ENCODE data around the gene CDS1. TPM values are rescaled to one million over a fixed set of nuclear protein-coding genes. Genes with fewer than 3 reads are reported as not detected.

Gene CDS1
- total and polyA plus RNA-seq, 2 of the 8 experiments (the other 6 are each of a cell fraction or from before 2014, with no cell fraction given) = 8.7 to 13.9 TPM

GRCh38 chr4:84631573-84631972 lies 48.6 kb downstream of the CDS1 start:
- H2BK20ac ChIP-seq (ENCODE audit: low read length) = no peak overlapping the region
- no peak overlapping the region for H2BK12ac ChIP-seq (ENCODE audit: low read depth, low read length)

More at GRCh38 chr4:84631573-84631972, 48.6 kb downstream of the CDS1 start:
- Histone ChIP-seq H4K8ac (ENCODE audit: extremely low read depth, insufficient read depth, low read length) (no peak overlapping the region), H3K23me2 (ENCODE audit: low read depth, low read length) (no peaks in the 10 kb centered on the region), H3K18ac (ENCODE audit: extremely low read depth, low read length) (no peak overlapping the region), H3K4ac (replicated peaks; ENCODE audit: insufficient read length, low read depth, low read length) (no peak overlapping the region), H2AK5ac (ENCODE audit: low read depth, low read length) (no peak overlapping the region), H3K23ac (ENCODE audit: insufficient read length) (no peak overlapping the region), H2BK15ac (ENCODE audit: low read length) (no peak overlapping the region), H3K27me3 (replicated peaks in 1 of 4; ENCODE audit: control insufficient read depth in 3 of 4, extremely low read depth in 1 of 4, insufficient read depth in 3 of 4, low read length in 3 of 4) (no peaks in the 10 kb centered on the region; a peak in 1 of 7 replicates), H2AFZ (ENCODE audit: low read length) (no peak overlapping the region), H3K9me3 (ENCODE audit: insufficient read depth in 2 of 2, low read depth in 1 of 2, low read length in 1 of 2) (no peaks in the 10 kb centered on the region), H3K4me3 (ENCODE audit: extremely low read depth in 1 of 4, insufficient read depth in 2 of 4, low read depth in 3 of 4, low read length in 4 of 4) (no peak overlapping the region), H4K91ac (replicated peaks; ENCODE audit: insufficient read length, low read length) (no peak overlapping the region), H3K4me1 (replicated peaks in 1 of 4; ENCODE audit: control insufficient read depth in 3 of 4, insufficient read depth in 4 of 4, low read length in 3 of 4) (no peaks in the 10 kb centered on the region), H4K5ac (ENCODE audit: insufficient read length, low read depth, low read length) (no peak overlapping the region), H3K79me2 (ENCODE audit: control insufficient read depth in 1 of 2, insufficient read depth in 2 of 2, low read length in 2 of 2) (no peaks in the 10 kb centered on the region), H2BK120ac (replicated peaks; ENCODE audit: low read depth, low read length) (no peak overlapping the region), H2BK5ac (ENCODE audit: low read depth, low read length) (no peak overlapping the region), H4K20me1 (replicated peaks in 1 of 2; ENCODE audit: control insufficient read depth in 1 of 2, insufficient read depth in 2 of 2, low read length in 2 of 2) (no peaks in the 10 kb centered on the region), H3K27ac (ENCODE audit: low read depth, low read length) (no peak overlapping the region), H3K14ac (ENCODE audit: insufficient read length) (no peak overlapping the region), H3K36me3 (ENCODE audit: control insufficient read depth in 2 of 4, insufficient read depth in 4 of 4, low read length in 3 of 4) (no peaks in the 10 kb centered on the region; a peak in 2 of 8 replicates), H3K79me1 (ENCODE audit: low read depth, low read length) (no peaks in the 10 kb centered on the region), H3K9ac (replicated peaks in 1 of 4; ENCODE audit: extremely low read depth in 1 of 4, low read depth in 3 of 4, low read length in 3 of 4) (no peak overlapping the region), H3K56ac (replicated peaks; ENCODE audit: insufficient read length, low read depth, low read length) (no peak overlapping the region), H3K4me2 (ENCODE audit: insufficient read depth in 1 of 2, low read depth in 2 of 2, low read length in 2 of 2) (no peak overlapping the region)
- CTCF ChIA-PET (ENCODE audit: partially characterized antibody) = no interaction called here
- DNase-seq (ENCODE audit: low read depth in 1 of 2, low spot score in 2 of 2) (no peak), FAIRE-seq (no peak)
- POLR2A ChIA-PET (ENCODE audit: partially characterized antibody) = no interaction called here
- WGBS, 2 experiments (ENCODE audit: extremely low coverage in 1 of 2, insufficient coverage in 1 of 2, insufficient read length in 1 of 2, insufficient replicate concordance in 2 of 2, low coverage in 1 of 2, low lambda C conversion rate in 2 of 2, missing lambda C conversion rate in 1 of 2) = 91% methylated on average over 3 of the region's 3 CpGs; no CpG with 5 or more reads in 1 of the 2 experiments
- TF ChIP-seq SP1 (IDR thresholded peaks at IDR 0.05; ENCODE audit: low read depth, low read length) (no peak), TCF12 (IDR thresholded peaks at IDR 0.05; ENCODE audit: low read depth, low read length) (no peak), KDM4A (IDR thresholded peaks at IDR 0.05; ENCODE audit: low read depth, low read length, severe bottlenecking) (no peak), BACH1 (IDR thresholded peaks at IDR 0.05; ENCODE audit: low read length) (no peak), HDAC6 (IDR thresholded peaks at IDR 0.05; ENCODE audit: low read depth, low read length) (no peak)

Measured in H1 (cell line).